HG03378 (cell line): Measurements from ENCODE around the gene C1orf210.

Source experiments
- ATAC-seq: cut with Tn5 transposase; IDR thresholded peaks from one replicate; pipeline ENCODE4 v1.9.1; 2021; ENCODE audit warnings: mild to moderate bottlenecking, moderate library complexity; ENCODE audit not compliant: unreplicated experiment

Gene C1orf210

DNA sequence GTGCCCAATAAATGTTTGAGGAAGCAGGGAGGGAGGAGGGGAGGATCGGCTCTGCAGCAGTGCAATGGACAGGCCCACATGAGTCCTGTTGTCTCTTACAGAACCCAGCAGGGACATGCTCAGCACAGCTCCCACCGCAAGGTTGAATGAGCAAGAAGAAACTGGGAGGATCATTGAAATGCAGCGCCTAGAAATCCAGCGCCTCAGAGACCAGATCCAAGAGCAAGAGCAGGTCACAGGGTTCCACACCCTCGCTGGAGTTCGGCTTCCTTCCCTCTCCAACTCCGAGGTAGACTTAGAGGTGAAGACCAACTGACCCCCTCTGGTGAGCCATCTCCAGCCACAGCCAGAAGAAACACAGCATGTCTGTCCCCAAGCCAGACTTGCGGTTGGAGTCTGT lies 31.5 kb downstream of the C1orf210 start:
- ATAC-seq: no peak

DNA sequence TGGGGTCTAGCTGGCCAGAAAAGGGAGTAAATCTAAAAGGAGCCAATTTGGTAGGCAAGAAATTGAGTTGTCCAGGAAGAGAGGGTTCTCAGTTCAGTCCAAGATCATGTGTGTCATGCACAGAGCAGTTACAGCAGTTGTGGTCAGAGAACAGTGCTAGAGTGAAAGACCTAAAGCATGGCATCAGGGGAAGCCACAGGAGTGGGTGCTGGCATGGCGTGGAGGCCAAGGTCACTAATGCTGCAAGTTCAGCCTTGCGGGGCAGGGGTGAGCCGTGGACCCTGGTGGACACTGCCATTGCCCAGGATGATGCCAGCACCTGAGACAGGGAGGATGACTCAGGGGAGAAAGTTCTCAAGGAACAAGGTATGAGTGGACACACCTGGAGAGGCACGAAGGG lies 32.2 kb downstream of the C1orf210 start:
- ATAC-seq: no peak

DNA sequence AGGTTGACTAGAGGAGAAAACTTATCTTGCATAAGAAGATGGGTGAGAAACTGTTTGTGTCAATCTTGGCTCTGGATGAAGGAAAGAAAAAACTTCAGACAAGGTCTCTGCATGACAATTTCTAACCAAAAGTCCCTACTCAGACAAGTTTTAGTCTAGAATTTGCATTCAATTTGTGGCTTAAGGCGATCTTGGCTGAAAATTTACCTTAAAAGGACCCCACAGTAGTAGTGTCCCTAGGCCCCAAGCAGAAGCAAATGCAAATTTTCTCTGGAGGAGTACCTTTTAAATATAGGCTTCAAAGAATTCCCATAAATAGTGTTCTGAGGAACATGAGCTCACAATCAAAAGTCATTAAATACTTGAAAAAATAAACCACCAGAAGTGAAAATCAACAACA lies 33.2 kb downstream of the C1orf210 start:
- no peak for ATAC-seq

DNA sequence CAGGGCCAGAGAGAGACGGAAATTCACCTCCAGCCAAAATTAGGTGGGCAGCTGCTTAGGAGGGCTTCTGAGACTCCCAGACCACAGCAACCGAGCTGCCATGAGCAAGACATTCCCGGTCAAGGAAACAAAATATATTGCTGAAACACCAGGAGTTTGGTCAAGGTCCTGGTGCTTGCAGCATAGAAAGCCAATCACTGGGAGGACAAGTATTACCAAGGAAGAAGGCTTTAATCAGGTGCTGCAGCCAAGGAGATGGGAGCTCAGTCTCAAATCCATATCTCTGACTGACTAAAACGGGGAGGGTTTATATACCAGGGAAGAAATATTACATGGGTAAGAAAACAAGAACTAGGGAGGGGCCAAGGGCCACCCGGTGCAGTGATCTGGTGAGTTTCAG lies 34.4 kb downstream of the C1orf210 start:
- ATAC-seq: no peak

DNA sequence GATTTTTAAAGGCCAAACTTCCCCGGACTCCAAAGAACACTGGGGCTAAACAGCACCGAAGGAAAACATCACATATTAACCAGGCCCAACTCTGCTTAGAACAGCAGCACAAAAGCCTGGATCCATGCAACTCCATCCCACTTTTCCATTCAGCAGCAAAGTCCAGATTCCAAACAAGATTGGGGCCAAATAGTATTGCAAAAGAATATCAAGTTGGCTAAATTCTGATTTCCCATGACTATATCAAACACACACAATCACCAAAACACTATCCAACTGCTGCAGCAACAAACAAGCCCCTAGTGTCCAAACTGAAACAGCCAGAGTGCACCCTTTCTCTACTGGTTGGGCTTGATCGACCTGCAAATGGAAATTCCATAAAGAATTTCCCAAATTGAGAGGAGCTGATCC lies 35.0 kb downstream of the C1orf210 start:
- ATAC-seq: no peak

DNA sequence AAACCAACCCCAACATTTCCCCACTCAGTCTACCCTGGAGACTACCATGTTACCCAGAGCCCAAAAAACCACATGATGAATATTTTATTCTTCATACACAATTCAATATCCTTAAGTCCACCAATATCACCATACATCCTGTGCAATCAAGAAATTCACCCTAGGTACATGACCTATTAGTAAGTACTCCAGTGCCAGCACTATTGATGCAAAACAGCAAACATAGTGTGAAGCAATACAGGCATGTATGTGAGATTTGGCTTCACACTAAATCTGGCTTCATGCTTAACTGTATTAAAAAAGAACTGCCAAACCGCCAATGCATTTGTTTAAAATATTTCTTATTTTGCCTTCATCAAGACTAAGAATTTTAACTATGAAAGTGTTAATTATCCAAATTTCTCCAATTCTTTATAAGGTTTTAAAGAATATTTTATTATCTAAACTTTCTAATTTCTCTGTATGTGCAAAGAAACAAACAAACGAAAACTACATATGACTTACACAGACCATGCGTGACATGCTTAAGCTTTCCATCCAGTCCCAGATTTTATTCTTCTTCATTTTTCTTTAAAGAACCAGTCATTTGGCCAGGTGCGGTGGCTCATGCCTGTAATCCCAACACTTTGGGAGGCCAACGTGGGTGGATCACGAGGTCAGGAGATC lies 38.0 kb downstream of the C1orf210 start:
- ATAC-seq: no peak

DNA sequence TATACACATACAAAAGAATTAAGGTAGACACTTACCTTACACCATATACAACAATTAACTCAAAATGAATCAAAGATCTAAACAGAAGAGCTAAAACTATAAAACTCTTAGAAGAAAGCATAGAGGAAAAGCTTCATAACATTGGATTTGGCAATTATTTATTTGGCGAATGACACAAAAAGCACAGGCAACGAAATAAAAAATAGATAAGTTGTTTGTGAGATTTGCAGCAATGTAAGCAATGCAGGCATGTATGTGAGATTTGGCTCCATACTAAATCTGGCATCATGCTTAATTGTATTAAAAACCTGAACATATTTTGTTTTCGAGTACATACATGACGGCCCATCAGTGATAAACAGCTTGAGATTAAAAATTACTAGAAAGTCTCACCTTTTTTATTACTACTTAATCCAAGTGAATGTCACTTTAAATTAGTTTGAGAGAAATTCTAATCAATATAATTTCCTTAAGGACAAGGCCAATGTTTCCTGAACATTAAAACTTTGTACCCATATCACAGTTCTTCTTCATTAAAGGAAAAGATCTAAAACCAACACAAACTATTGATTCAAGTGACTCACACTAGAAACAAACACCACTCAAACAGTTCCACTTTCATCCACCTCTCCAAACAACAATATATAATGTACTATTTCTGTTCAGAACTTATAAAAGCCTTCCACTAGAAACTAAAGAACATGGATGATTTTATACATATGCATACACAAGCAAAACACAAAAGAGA lies 38.7 kb downstream of the C1orf210 start:
- no peak for ATAC-seq

DNA sequence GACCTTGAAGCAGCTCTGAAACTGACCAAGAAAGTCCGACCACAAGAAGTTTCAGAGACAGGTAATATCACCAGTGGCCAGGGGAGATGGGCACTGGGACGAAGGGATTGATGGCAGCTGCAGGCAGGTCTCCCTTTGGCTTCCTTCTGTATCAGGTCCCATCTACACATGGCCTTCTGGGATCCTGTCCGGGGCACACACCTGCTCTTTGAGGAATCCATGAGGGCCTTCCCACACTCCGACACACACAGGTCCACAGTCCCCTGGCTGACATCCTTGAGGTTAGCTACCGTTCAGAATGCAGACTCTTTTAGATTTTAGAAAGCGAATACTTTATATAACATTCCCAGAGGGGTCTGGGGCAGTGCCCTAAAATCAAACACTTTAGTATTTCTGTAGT lies 42.1 kb downstream of the C1orf210 start:
- ATAC-seq: no peak

DNA sequence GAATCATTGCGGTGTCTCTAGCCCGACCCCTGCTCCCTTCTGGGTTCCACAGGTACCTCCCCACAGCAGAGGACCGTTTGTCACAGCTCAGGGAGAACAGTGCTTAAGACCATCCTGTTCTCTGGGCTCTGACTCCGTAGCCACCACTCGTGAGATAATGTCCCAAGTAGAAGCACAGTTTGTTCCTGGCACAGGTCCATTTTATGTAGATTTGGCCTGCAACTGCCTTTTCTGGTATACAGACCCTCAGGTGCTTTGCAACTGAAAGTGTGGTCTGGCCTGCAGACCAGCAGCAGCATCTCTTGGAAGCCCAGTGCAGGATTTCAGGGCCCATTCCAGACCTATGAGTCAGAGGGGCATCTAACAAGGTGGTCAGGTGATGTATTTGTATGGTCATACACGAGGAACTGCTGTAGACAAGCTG lies 44.0 kb downstream of the C1orf210 start:
- ATAC-seq: no peak

DNA sequence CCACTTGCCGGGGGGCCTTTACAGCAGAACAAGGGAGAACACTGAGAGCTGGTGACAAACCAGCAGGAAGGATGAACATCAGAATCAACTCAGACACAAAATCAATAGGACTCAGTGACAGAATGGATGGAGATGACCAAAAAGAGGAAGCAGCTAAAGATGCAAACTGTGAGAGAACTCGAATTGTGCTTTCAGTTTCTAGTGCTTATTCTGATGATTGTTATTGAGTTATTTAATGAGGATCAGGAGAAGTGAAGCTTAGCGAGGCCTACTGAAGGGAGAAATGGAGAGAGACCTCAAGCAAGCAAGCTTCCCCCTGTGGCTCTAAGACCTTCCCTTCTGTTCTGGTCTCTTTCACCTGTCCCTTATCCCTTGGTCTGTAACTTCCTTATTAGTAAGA lies 45.9 kb downstream of the C1orf210 start:
- peak; percentile 67 for ATAC-seq

DNA sequence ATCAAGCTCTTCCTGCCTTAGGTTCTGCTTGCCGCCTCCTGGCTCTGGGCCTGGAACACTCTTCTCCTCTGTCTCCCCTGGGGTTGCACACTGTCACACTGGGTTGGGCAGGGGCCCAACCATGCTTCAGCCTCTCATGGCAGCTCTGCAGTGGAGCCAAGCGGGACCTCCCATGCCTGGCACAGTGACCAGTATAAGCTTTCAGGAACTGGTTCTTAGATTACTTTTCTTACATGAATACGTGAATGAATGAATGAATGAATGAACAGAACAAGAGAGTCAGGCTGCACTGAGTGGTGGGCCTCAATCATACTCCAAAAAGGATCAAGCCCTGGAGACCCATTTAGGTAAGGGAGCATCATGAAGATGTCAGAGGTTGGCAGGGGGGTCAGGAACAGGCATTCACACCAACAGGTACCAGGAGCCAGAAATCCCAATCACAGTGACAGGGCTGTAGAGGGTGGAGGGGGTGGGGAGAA lies 46.4 kb downstream of the C1orf210 start:
- ATAC-seq: no peak

DNA sequence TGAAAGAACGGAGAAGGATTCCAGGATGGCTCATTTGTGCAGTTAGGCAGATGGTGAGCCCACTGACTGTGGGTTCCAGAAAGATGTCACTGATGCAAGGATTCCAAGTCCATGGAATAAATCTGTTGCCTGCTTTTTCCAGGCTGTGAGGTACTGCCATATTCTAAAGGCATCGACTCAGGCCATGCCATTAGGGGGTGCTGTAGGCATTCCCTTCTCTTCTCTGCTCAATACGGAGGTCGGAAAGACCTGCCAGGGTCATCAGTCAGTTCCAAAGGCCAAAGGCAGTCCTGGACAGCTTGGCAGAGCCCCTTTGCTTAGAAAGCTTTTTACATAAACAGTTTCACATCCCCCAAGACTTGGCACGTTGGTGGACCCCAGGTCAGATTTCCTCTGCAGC lies 47.3 kb downstream of the C1orf210 start:
- no peak for ATAC-seq

DNA sequence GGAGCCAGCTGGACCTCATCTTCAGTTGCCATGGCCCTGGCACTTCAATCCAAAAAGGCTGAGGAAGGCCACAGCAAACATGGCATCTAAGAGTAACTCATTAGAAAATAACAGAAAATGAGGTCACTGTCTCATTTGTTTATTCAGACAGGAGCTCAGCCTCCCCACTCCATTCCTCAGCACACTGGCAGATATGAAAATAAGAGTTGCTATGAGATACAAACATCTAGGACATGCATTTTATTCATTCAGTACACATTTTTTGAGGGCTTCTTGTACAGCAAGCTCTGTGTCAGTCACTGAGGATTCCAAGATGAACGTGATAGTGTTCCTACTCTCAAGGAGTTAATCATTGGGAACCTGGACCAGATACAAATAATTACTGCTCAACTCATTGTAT lies 48.3 kb downstream of the C1orf210 start:
- ATAC-seq: no peak

DNA sequence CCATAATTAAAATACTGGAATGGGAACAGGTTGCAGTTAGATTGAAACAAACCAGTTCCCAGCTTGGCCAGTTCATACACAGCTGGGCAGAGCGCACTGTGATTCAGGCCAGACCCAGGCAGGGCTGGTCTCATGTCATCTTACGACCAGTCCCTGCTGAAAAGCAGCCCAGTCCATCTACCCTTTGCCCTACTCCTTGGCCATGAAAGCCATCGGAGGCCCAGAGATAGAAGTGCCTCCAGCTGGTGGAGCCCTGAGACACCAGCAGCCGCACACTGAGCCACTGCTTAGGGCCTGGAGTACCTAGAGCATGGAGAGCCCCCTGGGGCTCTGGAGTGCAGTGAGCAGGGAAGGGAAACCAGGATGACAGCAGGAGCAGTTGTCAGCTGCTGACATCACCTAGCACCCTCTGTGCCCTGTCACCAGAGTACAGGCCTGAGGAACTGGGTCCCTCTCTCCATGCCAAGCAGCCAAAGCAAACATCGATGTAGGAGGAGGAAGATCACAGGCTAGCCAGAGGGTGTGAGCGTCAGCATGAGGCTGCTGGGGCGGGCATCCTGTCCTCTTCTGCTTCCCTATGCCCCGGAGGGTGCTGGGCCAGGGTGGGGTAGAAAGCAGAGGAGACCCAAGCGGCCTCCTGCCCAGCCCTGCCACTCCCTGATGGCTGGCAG lies 49.8 kb downstream of the C1orf210 start:
- ATAC-seq: no peak

DNA sequence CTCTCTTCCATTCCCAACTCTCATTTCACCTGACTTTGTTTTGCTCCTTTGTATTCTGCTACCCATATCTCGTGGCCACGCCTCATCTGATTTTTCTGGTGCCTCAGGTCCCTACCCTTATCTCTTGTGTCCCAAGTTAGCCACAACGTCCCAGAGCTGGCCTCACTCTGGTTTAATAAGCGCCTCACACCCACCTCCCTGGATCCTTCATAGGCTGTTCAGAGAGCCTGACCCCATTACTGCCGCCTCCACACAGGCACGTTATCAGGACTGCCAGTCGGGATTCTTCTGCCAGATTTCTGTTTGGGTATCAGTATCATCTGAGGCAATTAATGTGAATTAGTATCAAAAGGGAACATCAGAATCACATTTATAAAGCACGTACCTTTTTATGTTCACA lies 50.3 kb downstream of the C1orf210 start:
- no peak for ATAC-seq

DNA sequence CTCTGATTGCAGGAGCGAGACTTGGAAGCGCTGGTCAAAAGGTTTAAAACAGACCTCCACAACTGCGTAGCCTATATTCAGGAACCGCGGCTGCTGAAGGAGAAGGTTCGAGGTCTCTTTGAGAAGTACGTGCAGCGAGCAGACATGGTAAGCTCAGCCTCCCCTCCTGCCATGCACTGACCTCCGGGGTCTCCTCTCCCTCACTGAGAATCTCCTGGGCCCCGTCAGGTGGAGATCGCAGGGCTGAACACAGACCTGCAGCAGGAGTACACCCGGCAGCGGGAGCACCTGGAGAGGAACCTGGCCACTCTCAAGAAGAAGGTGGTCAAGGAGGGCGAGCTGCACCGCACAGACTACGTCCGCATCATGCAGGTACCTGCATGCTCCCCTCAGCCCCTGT lies 51.1 kb downstream of the C1orf210 start:
- ATAC-seq: no peak

DNA sequence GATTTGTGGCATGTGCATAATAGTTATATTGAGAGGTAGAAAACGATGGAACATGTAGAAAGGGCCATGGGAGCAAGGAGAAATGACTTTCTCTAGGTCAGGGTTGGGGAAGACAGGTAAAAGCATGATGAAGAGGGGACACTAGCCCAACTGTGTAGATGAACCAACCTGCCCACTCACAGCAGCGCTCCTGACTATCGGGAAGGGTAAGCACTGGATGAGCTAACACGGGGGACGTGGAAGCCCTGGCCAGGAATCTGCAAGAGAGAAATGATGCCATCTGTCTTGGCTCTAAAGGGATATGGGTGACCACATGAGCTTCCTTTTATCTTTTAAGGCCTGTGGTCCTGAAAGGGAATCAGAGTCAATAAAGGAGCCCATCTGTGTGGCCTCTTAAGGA lies 51.8 kb downstream of the C1orf210 start:
- no peak for ATAC-seq

DNA sequence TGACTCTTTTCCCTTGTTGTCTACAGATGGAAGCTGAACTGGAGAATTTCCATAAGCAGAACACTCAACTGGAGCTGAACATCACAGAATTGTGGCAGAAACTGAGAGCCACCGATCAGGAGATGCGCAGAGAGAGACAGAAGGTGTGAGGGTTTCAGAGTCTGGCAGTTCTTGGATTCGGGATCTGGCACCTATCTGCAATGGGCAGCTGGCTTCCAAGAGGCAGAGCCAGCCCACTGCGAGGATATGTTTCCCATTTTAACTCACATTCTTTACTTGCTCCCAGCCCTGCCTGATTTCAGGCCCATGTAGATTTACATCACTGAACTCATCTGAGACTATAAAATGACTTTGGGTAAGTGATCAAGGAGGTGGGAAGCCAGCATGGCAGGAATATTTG lies 52.9 kb downstream of the C1orf210 start:
- ATAC-seq: no peak

DNA sequence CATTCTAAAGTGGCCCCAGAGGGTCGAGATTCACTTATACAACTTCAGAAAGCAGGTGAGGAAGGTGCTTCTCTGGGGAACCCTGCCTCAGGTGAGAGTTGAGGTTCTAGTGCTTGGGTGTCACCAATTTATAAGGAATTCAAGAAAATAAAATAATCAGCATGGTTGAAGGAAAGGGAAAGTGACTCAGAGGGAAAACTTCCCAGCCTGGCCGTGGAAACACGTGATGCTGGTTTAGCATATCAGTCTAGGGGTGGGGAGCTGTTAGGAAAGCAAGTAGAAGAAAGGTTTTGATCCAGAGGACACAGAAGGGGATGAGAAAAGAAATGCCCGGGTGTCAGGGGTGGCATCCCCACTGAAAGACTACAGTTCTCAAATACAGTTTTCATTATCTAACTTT lies 53.3 kb downstream of the C1orf210 start:
- no peak for ATAC-seq
